Keratinocyte (primary cell): ENCODE results near the gene HELZ2. TPM values are rescaled to one million over a fixed set of nuclear protein-coding genes. Genes with fewer than 3 reads are reported as not detected.
"Not testable (repeated sequence)": the region's sequence is repeated elsewhere in the genome, so short reads cannot be mapped to it uniquely, and the experiment has no call there.

ENCODE experiments used
- DNase-seq: peaks from one replicate; pipeline ENCODE4 v3.0.0-alpha.2; 2011; ENCODE audit warnings: low read depth, missing footprints, low spot score
- FAIRE-seq: peaks from 2 replicates; lab custom pipeline; 2011; peaks lifted over from hg19 to GRCh38; lab: Jason Lieb, UNC
- H2AFZ ChIP-seq: 2 replicates; pipeline ENCODE4 v1.6.0; 2012; ENCODE audit warnings: low read length, control low read depth, inconsistent platforms; ENCODE audit not compliant: control insufficient read depth
- H3K27ac ChIP-seq: 2 replicates; pipeline ENCODE4 v1.5.1; 2011; ENCODE audit warnings: low read length; ENCODE audit not compliant: control insufficient read depth, insufficient read depth
- H3K27me3 ChIP-seq: 3 replicates; pipeline ENCODE4 v1.6.0; 2011; ENCODE audit warnings: low read length; ENCODE audit not compliant: control insufficient read depth, insufficient read depth; ENCODE audit errors: extremely low read depth
- H3K36me3 ChIP-seq, 2 experiments: 2 replicates in 1 of 2; 3 replicates in 1 of 2; pipeline ENCODE4 v1.5.1; 2011; ENCODE audit warnings: low read length in 2 of 2, mild to moderate bottlenecking in 1 of 2; ENCODE audit not compliant: control insufficient read depth in 2 of 2, insufficient read depth in 2 of 2; ENCODE audit errors: extremely low read depth in 1 of 2
- H3K4me1 ChIP-seq: 3 replicates; pipeline ENCODE4 v1.5.1; 2011; ENCODE audit warnings: low read length; ENCODE audit not compliant: control insufficient read depth, insufficient read depth; ENCODE audit errors: extremely low read depth
- H3K4me2 ChIP-seq: 3 replicates; pipeline ENCODE4 v1.6.0; 2011; ENCODE audit warnings: low read depth, low read length; ENCODE audit not compliant: control insufficient read depth, insufficient read depth; ENCODE audit errors: extremely low read depth
- H3K4me3 ChIP-seq, 3 experiments: fragments of 200-600 bp in 1 of 3; sonication (generic) in 1 of 3; 2 replicates in 2 of 3; 3 replicates in 1 of 3; pipeline ENCODE4 v1.5.1; 2011 to 2016; ENCODE audit warnings: low read length in 3 of 3, mild to moderate bottlenecking in 3 of 3, control low read depth in 2 of 3, inconsistent platforms in 1 of 3, low read depth in 1 of 3, mixed read lengths in 1 of 3, mixed run types in 1 of 3, moderate library complexity in 1 of 3; ENCODE audit not compliant: control insufficient read depth in 2 of 3, insufficient read depth in 2 of 3; ENCODE audit errors: extremely low read depth in 1 of 3
- H3K79me2 ChIP-seq: 2 replicates; pipeline ENCODE4 v1.6.0; 2012; ENCODE audit warnings: low read length; ENCODE audit not compliant: control insufficient read depth, insufficient read depth
- H3K9ac ChIP-seq: 3 replicates; pipeline ENCODE4 v1.6.0; 2011; ENCODE audit warnings: low read length; ENCODE audit not compliant: control insufficient read depth, insufficient read depth; ENCODE audit errors: extremely low read depth
- H3K9me1 ChIP-seq: 3 replicates; pipeline ENCODE4 v1.6.0; 2011; ENCODE audit warnings: low read length; ENCODE audit not compliant: control insufficient read depth, insufficient read depth; ENCODE audit errors: extremely low read depth
- H3K9me3 ChIP-seq: 2 replicates; pipeline ENCODE4 v1.5.1; 2012; ENCODE audit warnings: low read depth, low read length; ENCODE audit not compliant: control insufficient read depth
- H4K20me1 ChIP-seq: 3 replicates; pipeline ENCODE4 v1.6.0; 2011; ENCODE audit warnings: low read length; ENCODE audit not compliant: control insufficient read depth, insufficient read depth; ENCODE audit errors: extremely low read depth
- EZH2 ChIP-seq: IDR thresholded peaks from one replicate; pipeline ENCODE4 v1.6.1; 2012; ENCODE audit warnings: inconsistent platforms, mild to moderate bottlenecking, low read length, moderate library complexity
- dilution Hi-C: fragments of 300-500 bp; cut with MboI; formaldehyde crosslinking; loops from one replicate; pipeline ENCODE4 v1.7.0; 2020; ENCODE audit warnings: low sequenced_read_pairs; ENCODE audit not compliant: extremely low pct_ligation_motif_present
- polyA plus RNA-seq, 5 experiments: library from polyadenylated mRNA; depleted of rRNA in 3 of 5; stranded (reverse) in 3 of 5; stranded (forward) in 1 of 5; unstranded in 1 of 5; fragments of >200 nt; gene quantifications; 1 replicate in 1 of 5; 2 replicates in 3 of 5; 3 replicates in 1 of 5; pipeline versions ENCODE4 v1.2.1 to v1.2.3, GENCODE V29; 2011 to 2012; ENCODE audit warnings: missing spikeins in 2 of 5, low read depth in 1 of 5, low replicate concordance in 1 of 5
- TF ChIP-seq, protein P1 (sequence below), 3 experiments: IDR thresholded peaks in 1 of 3; conservative IDR thresholded peaks in 1 of 3; optimal IDR thresholded peaks in 1 of 3; 2 replicates in 2 of 3; 3 replicates in 1 of 3; pipeline versions ENCODE3 to v1.5.1; 2011; ENCODE audit warnings: low read length in 3 of 3, mild to moderate bottlenecking in 3 of 3, moderate library complexity in 2 of 3, control low read depth in 1 of 3, inconsistent platforms in 1 of 3; ENCODE audit not compliant: insufficient read depth in 2 of 3; ENCODE audit errors: extremely low read depth in 1 of 3

The HELZ2 gene
- polyA plus RNA-seq, 1 donor (not counting 4 experiments of a cell fraction or from before 2014, with no cell fraction given), result 14.8 TPM

DNA sequence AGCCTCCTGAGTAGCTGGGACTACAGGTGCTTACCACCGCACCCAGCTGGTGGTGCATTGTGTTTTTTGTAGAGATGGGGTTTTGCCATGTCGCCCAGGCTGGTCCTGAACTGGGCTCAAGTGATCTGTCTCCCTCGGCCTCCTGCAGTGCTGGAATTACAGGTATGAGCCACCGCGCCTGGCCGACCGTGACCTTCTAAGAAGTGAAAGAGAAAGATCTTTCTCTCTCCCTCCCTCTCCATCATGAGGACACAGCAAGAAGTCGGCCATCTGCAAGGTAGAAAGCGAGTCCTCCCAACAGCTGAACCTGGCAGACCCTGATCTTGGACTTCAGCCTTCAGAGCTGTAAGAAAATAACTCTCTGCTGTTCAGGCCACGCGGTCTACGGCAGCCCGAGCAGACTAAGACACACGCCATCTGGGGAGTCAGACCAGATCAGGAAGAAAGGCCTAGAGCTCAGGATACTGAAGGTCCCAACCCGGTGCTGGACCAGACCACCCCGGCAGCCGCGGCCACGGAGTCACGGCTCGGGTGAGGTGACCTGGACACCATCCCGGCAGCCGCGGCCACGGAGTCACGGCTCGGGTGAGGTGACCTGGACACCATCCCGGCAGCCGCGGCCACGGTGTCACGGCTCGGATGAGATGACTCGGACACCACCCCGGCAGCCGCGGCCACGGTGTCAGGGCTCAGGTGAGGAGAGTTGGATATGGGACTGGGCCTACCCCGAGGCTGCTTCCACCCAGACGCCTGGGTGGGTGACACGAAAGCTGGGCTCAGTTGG, 43.2 kb upstream of the HELZ2 start:
- FAIRE-seq, result no peak
- peaks cover 35% of the 10 kb centered on the region for H3K79me2 ChIP-seq
- dilution Hi-C loops, result no loop called here

DNA sequence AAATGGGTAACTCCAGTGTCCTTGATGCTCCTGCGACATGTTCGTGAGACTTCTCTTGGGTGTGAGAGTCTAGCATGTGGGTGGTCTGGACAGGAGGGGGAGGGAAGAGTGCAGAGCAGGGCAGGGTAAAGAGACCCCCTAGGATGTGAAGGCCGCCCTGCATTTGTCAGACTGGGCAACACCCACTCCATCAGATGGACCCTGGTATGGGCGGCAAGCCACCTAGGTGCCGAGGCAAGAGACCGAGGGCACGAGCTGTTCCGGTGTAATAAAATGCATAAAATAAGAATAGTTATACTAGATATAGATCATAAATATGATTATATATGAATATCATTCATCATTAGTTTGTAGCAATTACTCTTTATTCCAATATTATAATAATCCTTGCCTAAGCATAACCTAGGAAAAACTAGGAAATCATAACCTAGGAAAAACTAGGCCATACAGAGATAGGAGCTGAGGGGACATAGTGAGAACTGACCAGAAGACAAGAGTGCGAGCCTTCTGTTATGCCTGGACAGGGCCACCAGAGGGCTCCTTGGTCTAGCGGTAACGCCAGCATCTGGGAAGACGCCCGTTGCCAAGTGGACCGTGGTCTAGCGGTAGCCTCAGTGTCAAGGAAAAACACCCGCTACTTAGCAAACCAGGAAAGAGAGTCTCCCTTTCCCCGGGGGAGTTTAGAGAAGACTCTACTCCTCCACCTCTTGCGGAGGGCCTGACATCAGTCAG, 40.0 kb upstream of the HELZ2 start:
- DNase-seq, H3K4me1 ChIP-seq, H3K4me2 ChIP-seq, H4K20me1 ChIP-seq, dilution Hi-C loops, H3K27ac ChIP-seq, H3K9me3 ChIP-seq, H3K9me1 ChIP-seq, H2AFZ ChIP-seq, H3K9ac ChIP-seq, H3K4me3 ChIP-seq, FAIRE-seq, H3K27me3 ChIP-seq: not testable (repeated sequence)
- H3K79me2 ChIP-seq, result peaks cover 17% of the 10 kb centered on the region
- peaks cover 10 to 22% of the 10 kb centered on the region in 2 experiments for H3K36me3 ChIP-seq
- TF ChIP-seq, protein P1, sequence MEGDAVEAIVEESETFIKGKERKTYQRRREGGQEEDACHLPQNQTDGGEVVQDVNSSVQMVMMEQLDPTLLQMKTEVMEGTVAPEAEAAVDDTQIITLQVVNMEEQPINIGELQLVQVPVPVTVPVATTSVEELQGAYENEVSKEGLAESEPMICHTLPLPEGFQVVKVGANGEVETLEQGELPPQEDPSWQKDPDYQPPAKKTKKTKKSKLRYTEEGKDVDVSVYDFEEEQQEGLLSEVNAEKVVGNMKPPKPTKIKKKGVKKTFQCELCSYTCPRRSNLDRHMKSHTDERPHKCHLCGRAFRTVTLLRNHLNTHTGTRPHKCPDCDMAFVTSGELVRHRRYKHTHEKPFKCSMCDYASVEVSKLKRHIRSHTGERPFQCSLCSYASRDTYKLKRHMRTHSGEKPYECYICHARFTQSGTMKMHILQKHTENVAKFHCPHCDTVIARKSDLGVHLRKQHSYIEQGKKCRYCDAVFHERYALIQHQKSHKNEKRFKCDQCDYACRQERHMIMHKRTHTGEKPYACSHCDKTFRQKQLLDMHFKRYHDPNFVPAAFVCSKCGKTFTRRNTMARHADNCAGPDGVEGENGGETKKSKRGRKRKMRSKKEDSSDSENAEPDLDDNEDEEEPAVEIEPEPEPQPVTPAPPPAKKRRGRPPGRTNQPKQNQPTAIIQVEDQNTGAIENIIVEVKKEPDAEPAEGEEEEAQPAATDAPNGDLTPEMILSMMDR (optimal IDR thresholded peaks at IDR 0.05 in 1 of 3, IDR thresholded peaks at IDR 0.05 in 1 of 3, conservative IDR thresholded peaks at IDR 0.05 in 1 of 3; ENCODE audit: extremely low read depth in 1 of 3, insufficient read depth in 2 of 3, low read length in 3 of 3), result peak in 1 of 3 experiments; percentile 10

More for the DNA sequence above, 43.2 kb upstream of the HELZ2 start:
- Histone ChIP-seq H3K27me3 (no peaks in the 10 kb centered on the region), H3K4me3 (no peak overlapping the region), H3K4me2 (no peak overlapping the region), H3K9ac (no peak overlapping the region), H2AFZ (no peak overlapping the region), H3K9me1 (no peaks in the 10 kb centered on the region), H3K27ac (no peak overlapping the region), H3K4me1 (peaks cover under 1% of the 10 kb centered on the region), H3K36me3 (peaks cover 13 to 21% of the 10 kb centered on the region in 2 experiments), H4K20me1 (no peaks in the 10 kb centered on the region), H3K9me3 (no peaks in the 10 kb centered on the region)
- DNase-seq, result no peak
- TF ChIP-seq, protein P1 (optimal IDR thresholded peaks at IDR 0.05 in 1 of 3, IDR thresholded peaks at IDR 0.05 in 1 of 3, conservative IDR thresholded peaks at IDR 0.05 in 1 of 3; ENCODE audit: extremely low read depth in 1 of 3, insufficient read depth in 2 of 3, low read length in 3 of 3), result no peak
- TF ChIP-seq EZH2, result no peak
